Tibial nerve (tissue), 4 donors: Measurements from ENCODE around the gene FRAS1.

ENCODE experiments used
- EP300 ChIP-seq, 2 donors: sonication (generic); formaldehyde crosslinking; IDR thresholded peaks; one replicate each; pipeline ENCODE4 v1.6.1; 2017; ENCODE audit warnings: antibody characterized with exemption in 2 of 2, mild to moderate bottlenecking in 1 of 2
- TF ChIP-seq, protein P1 (sequence below), 5 experiments: fragments of 200-600 bp in 3 of 5; fragments of 450-650 bp in 2 of 5; sonication (generic) in 3 of 5; IDR thresholded peaks; one replicate each; pipeline ENCODE4 v1.5.1; 2016 to 2019; ENCODE audit warnings: antibody characterized with exemption in 5 of 5, mild to moderate bottlenecking in 3 of 5, moderate library complexity in 2 of 5

DNA sequence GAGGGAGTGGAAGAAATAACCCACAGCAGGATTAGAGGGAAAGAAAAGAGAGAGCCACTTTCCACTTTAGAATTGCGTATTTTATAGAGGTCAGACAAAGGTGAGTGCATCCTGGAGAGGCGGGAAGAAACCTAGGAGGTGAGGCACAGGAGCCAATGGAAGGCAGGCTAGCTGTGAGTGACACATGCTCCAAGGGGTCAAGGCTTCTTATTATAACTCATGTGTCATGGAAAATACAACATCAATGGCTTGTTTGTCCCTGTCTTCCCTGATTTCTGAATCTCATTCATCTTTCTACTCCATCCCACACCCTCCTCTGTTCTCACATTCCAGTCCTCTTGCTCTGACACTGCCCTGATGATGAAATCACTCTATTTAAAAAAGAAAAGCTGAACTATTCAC lies 508.8 kb downstream of the FRAS1 start:
- TF ChIP-seq, protein P1, sequence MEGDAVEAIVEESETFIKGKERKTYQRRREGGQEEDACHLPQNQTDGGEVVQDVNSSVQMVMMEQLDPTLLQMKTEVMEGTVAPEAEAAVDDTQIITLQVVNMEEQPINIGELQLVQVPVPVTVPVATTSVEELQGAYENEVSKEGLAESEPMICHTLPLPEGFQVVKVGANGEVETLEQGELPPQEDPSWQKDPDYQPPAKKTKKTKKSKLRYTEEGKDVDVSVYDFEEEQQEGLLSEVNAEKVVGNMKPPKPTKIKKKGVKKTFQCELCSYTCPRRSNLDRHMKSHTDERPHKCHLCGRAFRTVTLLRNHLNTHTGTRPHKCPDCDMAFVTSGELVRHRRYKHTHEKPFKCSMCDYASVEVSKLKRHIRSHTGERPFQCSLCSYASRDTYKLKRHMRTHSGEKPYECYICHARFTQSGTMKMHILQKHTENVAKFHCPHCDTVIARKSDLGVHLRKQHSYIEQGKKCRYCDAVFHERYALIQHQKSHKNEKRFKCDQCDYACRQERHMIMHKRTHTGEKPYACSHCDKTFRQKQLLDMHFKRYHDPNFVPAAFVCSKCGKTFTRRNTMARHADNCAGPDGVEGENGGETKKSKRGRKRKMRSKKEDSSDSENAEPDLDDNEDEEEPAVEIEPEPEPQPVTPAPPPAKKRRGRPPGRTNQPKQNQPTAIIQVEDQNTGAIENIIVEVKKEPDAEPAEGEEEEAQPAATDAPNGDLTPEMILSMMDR (IDR thresholded peaks at IDR 0.05), result no peak
- peak in 1 of 2 donors; percentile 85 for TF ChIP-seq EP300 (IDR thresholded peaks at IDR 0.05)
